ENCODE data around the gene OR1L8.
"Not testable (repeated sequence)": the region's sequence is repeated elsewhere in the genome, so short reads cannot be mapped to it uniquely, and the experiment has no call there.

The OR1L8 gene

GRCh38 chr9:122546196-122546595 lies 37.0 kb downstream of the OR1L8 start:
- no peak overlapping the region for H3K4me3 ChIP-seq (ENCODE audit: low read depth, low read length)
- TF ChIP-seq, protein P1, sequence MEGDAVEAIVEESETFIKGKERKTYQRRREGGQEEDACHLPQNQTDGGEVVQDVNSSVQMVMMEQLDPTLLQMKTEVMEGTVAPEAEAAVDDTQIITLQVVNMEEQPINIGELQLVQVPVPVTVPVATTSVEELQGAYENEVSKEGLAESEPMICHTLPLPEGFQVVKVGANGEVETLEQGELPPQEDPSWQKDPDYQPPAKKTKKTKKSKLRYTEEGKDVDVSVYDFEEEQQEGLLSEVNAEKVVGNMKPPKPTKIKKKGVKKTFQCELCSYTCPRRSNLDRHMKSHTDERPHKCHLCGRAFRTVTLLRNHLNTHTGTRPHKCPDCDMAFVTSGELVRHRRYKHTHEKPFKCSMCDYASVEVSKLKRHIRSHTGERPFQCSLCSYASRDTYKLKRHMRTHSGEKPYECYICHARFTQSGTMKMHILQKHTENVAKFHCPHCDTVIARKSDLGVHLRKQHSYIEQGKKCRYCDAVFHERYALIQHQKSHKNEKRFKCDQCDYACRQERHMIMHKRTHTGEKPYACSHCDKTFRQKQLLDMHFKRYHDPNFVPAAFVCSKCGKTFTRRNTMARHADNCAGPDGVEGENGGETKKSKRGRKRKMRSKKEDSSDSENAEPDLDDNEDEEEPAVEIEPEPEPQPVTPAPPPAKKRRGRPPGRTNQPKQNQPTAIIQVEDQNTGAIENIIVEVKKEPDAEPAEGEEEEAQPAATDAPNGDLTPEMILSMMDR (IDR thresholded peaks at IDR 0.05; ENCODE audit: insufficient read depth, low read depth, low read length, missing control alignments): no peak
- DNase-seq (ENCODE audit: low read depth): no peak

- TF ChIP-seq, protein P1 (IDR thresholded peaks at IDR 0.05; ENCODE audit: insufficient read depth, low read depth, low read length, missing control alignments): no peak
- no peak overlapping the region for H3K4me3 ChIP-seq (ENCODE audit: low read depth, low read length)
- DNase-seq (ENCODE audit: low read depth): no peak
Observed at GRCh38 chr9:122538757-122539156, 44.4 kb downstream of the OR1L8 start.

DNA sequence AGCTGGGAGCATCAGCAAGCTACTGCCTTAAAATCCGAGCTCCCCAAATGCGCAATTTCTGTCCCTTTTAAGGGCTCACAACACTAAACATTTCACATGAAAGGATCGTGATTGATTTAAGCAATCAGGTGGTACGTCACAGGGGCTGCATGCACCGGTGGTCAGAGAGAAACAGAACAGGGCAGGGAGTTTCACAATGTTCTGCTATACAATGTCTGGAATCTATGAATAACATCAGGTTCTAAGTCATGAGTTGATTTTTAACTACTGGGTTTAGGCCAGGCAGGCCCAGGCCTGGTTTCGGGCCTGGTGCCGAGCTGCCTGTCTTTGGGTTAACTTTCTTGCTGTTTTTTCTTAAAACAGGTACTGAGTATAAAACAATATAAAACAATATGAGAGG lies 46.1 kb downstream of the OR1L8 start:
- DNase-seq (ENCODE audit: low read depth): not testable (repeated sequence)

GRCh38 chr9:122536134-122536533 lies 47.0 kb downstream of the OR1L8 start:
- no peak for DNase-seq (ENCODE audit: low read depth)
- H3K4me3 ChIP-seq (ENCODE audit: low read depth, low read length): no peak overlapping the region
- TF ChIP-seq, protein P1 (IDR thresholded peaks at IDR 0.05; ENCODE audit: insufficient read depth, low read depth, low read length, missing control alignments): no peak

More for the DNA sequence above, 46.1 kb downstream of the OR1L8 start:
- not testable (repeated sequence) for H3K4me3 ChIP-seq (ENCODE audit: low read depth, low read length)

DNA sequence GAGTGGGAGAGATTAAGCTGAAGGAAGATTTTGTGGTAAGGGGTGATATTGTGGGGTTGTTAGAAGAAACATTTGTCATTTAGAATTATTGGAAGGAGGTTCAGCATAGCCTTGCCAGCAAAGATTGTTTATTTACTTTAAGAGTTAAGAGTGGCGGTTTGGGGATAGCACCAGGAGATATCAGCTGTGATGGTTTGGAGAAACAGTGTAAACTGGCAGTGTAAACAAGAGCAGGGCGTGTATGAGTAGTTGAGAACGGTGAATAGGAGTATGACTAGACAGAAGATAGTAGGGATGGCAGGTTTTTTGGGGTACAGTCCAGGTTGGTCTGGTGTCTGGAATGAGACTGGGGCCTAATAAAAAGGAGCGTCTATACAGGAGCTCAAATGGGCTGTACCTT lies 52.0 kb downstream of the OR1L8 start:
- not testable (repeated sequence) for DNase-seq (ENCODE audit: low read depth); H3K4me3 ChIP-seq (ENCODE audit: low read depth, low read length)

DNA sequence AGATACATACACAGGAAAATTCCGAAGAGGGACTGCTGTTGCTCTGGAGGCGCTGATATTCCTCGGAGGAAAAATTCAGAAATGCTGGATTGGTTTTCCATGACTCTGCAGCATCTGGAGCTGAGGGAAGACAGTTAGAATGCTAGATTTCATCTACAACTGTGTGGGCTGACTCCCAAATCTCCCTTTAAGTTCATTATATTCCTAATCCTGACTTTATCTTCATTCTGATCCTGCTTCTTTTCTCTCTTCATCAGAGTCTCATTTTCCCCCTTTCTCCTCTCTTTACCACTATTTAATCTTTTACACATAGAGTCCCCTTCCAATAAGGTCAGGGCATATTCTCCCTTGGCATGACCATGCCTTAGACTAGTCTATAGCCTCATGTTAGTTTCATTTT lies 56.0 kb downstream of the OR1L8 start, which contains the start of gene OR1N1:
Gene OR1N1, minus strand, starts transcription at position 101 of the 400 bp plus-strand sequence. Its CDS starts 0 bp downstream, at position 101.
- TF ChIP-seq, protein P1 (IDR thresholded peaks at IDR 0.05; ENCODE audit: insufficient read depth, low read depth, low read length, missing control alignments): no peak
- no peak for DNase-seq (ENCODE audit: low read depth)
- no peak within 1 kb of the TSS for H3K4me3 ChIP-seq (ENCODE audit: low read depth, low read length)

GRCh38 chr9:122526602-122527001 lies 56.6 kb downstream of the OR1L8 start:
- TF ChIP-seq, protein P1 (IDR thresholded peaks at IDR 0.05; ENCODE audit: insufficient read depth, low read depth, low read length, missing control alignments): no peak
- DNase-seq (ENCODE audit: low read depth): no peak
- H3K4me3 ChIP-seq (ENCODE audit: low read depth, low read length): no peak overlapping the region

DNA sequence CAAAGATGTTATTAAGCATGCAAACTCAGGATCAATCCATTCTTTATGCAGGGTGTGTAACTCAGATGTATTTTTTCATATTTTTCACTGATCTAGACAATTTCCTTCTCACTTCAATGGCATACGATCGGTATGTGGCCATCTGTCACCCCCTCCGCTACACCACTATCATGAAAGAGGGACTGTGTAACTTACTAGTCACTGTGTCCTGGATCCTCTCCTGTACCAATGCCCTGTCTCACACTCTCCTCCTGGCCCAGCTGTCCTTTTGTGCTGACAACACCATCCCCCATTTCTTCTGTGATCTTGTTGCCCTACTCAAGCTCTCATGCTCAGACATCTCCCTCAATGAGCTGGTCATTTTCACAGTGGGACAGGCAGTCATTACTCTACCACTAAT lies 63.8 kb downstream of the OR1L8 start:
- H3K4me3 ChIP-seq (ENCODE audit: low read depth, low read length): no peak overlapping the region
- no peak for DNase-seq (ENCODE audit: low read depth)
- TF ChIP-seq, protein P1 (IDR thresholded peaks at IDR 0.05; ENCODE audit: insufficient read depth, low read depth, low read length, missing control alignments): no peak

All from GM12865 (cell line).